H1 (cell line): ENCODE results near the gene TRMT61A. TPM values are rescaled to one million over a fixed set of nuclear protein-coding genes. Genes with fewer than 3 reads are reported as not detected.
A peak's percentile ranks its signal among the peaks of the same experiment; 100 is the strongest.

ENCODE experiments used
- ASH2L ChIP-seq: fragments of 200-600, 300-600 bp; sonication (generic); IDR thresholded peaks from one replicate; pipeline ENCODE4 v1.7.1; 2017; ENCODE audit warnings: low read length
- CBX8 ChIP-seq: fragments of 300-800, 300-1000 bp; sonication (generic); IDR thresholded peaks from 2 replicates; pipeline ENCODE4 v1.7.1; 2016; ENCODE audit warnings: low read depth, low read length, borderline replicate concordance
- CREB1 ChIP-seq: IDR thresholded peaks from 2 replicates; pipeline ENCODE4 v1.6.1; 2012; ENCODE audit warnings: inconsistent platforms
- CTBP2 ChIP-seq: IDR thresholded peaks from 2 replicates; pipeline ENCODE4 v1.7.0; 2011; ENCODE audit warnings: borderline replicate concordance, mild to moderate bottlenecking, moderate library complexity, mixed read lengths, low read length; ENCODE audit not compliant: insufficient read depth, insufficient read length
- GABPA ChIP-seq: IDR thresholded peaks from 2 replicates; pipeline ENCODE4 v1.6.1; 2011; ENCODE audit warnings: mild to moderate bottlenecking, low read length, moderate library complexity, borderline replicate concordance; ENCODE audit not compliant: insufficient read depth
- HDAC2 ChIP-seq, 2 experiments: fragments of 300-600 bp in 1 of 2; sonication (generic) in 1 of 2; IDR thresholded peaks; 2 replicates each; pipeline ENCODE4 v1.6.1; 2011 to 2012; ENCODE audit warnings: low read depth in 2 of 2, low read length in 2 of 2, mild to moderate bottlenecking in 2 of 2, moderate library complexity in 2 of 2, borderline replicate concordance in 1 of 2, inconsistent platforms in 1 of 2
- KDM1A ChIP-seq: fragments of 200-600, 300-600 bp; sonication (generic); IDR thresholded peaks from 2 replicates; pipeline ENCODE4 v1.7.1; 2016; ENCODE audit warnings: mild to moderate bottlenecking, low read length, borderline replicate concordance
- KDM5A ChIP-seq: fragments of 200-600 bp; IDR thresholded peaks from 2 replicates; pipeline ENCODE4 v1.7.1; 2012; ENCODE audit warnings: mild to moderate bottlenecking, low read length, inconsistent platforms, mixed read lengths
- MAFK ChIP-seq: IDR thresholded peaks from 2 replicates; pipeline ENCODE4 v1.6.1; 2012; ENCODE audit warnings: low read depth, mild to moderate bottlenecking, improper control_type of control experiment, low read length
- NRF1 ChIP-seq: IDR thresholded peaks from 2 replicates; pipeline ENCODE4 v1.6.1; 2011; ENCODE audit warnings: mild to moderate bottlenecking, low read depth, low read length, improper control_type of control experiment
- POLR2A ChIP-seq, 2 experiments: IDR thresholded peaks; 1 replicate in 1 of 2; 2 replicates in 1 of 2; pipeline ENCODE4 v1.6.1; 2011; ENCODE audit warnings: low read depth in 2 of 2, low read length in 2 of 2, mild to moderate bottlenecking in 2 of 2; ENCODE audit errors: control extremely low read depth in 1 of 2
- POU5F1 ChIP-seq: IDR thresholded peaks from 2 replicates; pipeline ENCODE4 v1.6.1; 2011; ENCODE audit warnings: low read depth, mild to moderate bottlenecking, low read length, moderate library complexity
- RBBP5 ChIP-seq: IDR thresholded peaks from 2 replicates; pipeline ENCODE4 v1.7.1; 2012; ENCODE audit warnings: low read depth, mild to moderate bottlenecking, inconsistent platforms, low read length, moderate library complexity, borderline replicate concordance
- RFX5 ChIP-seq: IDR thresholded peaks from 2 replicates; pipeline ENCODE4 v1.6.1; 2011; ENCODE audit warnings: low read depth, low read length, improper control_type of control experiment, borderline replicate concordance
- SAP30 ChIP-seq: fragments of 300-600 bp; sonication (generic); IDR thresholded peaks from 2 replicates; pipeline ENCODE4 v1.7.1; 2012; ENCODE audit warnings: low read length, moderate library complexity, mild to moderate bottlenecking, inconsistent platforms; ENCODE audit not compliant: insufficient read depth, insufficient replicate concordance
- SP4 ChIP-seq: IDR thresholded peaks from 2 replicates; pipeline ENCODE4 v1.6.1; 2012; ENCODE audit warnings: low read length, inconsistent platforms
- TCF12 ChIP-seq: IDR thresholded peaks from 2 replicates; pipeline ENCODE4 v1.6.1; 2011; ENCODE audit warnings: low read depth, mild to moderate bottlenecking, low read length
- TEAD4 ChIP-seq: IDR thresholded peaks from 2 replicates; pipeline ENCODE4 v1.6.1; 2012; ENCODE audit warnings: low read depth, low read length, inconsistent platforms, mixed read lengths
- YY1 ChIP-seq: IDR thresholded peaks from 2 replicates; pipeline ENCODE4 v1.6.1; 2011; ENCODE audit warnings: low read depth, mild to moderate bottlenecking, low read length
- polyA plus RNA-seq, 7 experiments: library from polyadenylated mRNA; depleted of rRNA in 3 of 7; stranded (reverse) in 5 of 7; unstranded in 2 of 7; fragments of >200 nt in 5 of 7; fragments of 200-250 nt in 2 of 7; gene quantifications; 1 replicate in 5 of 7; 2 replicates in 1 of 7; 4 replicates in 1 of 7; pipeline versions ENCODE4 v1.2.1 to v1.2.3, GENCODE V29; 2011 to 2013; ENCODE audit warnings: missing spikeins in 2 of 7, mixed read lengths in 2 of 7
- total RNA-seq: library from RNA; stranded (reverse); fragmentation: NEBNext Ultra II Directional; extraction: Animal tissue kit (Norgen Biotek cat#: 25700); gene quantifications from 2 replicates; pipeline ENCODE4 v1.2.1, GENCODE V29; 2021
- TF ChIP-seq, protein P1 (sequence below): IDR thresholded peaks from 2 replicates; pipeline ENCODE4 v1.6.1; 2011; ENCODE audit warnings: low read length, improper control_type of control experiment
- TF ChIP-seq, protein P2 (sequence below): IDR thresholded peaks from 2 replicates; pipeline ENCODE4 v1.6.1; 2012; ENCODE audit warnings: inconsistent platforms
- TF ChIP-seq, protein P3 (sequence below): IDR thresholded peaks from 2 replicates; pipeline ENCODE4 v1.6.1; 2012; ENCODE audit warnings: inconsistent platforms

TRMT61A gene
- total and polyA plus RNA-seq, 2 of the 8 experiments (the other 6 are each of a cell fraction or from before 2014, with no cell fraction given) = 15.8 to 19.0 TPM

DNA sequence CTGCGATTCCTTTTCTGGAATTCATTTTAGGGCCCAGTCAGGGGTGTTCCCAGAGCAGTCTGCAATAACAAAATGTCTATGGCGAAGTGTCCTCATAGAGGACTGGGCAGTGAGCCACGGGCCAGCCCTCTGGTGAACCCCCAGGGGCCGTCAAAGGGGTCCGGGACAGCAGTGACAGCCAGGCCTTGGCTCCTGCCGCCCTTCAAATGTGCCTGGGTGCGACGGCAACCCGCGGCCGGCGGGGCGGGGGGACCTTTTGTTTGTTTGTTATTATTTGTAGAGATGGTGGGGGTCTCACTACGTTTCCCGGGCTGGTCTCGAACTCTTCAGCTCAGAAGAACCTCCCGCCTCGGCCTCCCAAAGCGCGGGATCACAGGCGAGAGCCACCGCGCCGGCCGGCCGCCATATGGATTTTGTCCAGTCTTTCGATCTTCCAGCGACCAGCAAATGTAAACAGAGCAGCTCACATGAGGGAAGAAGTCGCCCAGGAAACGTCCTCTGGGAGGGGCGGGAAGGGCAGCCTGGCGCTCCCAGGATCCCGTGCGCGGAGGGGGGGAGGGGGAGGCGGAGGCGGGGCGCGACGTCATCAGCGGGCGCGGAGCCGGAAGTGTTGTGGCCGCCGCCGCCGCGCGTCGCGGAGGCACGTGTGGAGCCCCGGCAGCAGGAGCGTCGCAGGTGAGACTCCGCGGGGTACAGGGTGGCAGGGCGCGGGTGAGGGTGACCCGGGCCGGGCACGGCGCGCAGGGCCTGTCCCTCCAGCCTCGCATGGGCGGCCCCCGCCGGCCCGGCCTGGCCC is at the start of gene TRMT61A (continued):
- TF ChIP-seq, protein P1, sequence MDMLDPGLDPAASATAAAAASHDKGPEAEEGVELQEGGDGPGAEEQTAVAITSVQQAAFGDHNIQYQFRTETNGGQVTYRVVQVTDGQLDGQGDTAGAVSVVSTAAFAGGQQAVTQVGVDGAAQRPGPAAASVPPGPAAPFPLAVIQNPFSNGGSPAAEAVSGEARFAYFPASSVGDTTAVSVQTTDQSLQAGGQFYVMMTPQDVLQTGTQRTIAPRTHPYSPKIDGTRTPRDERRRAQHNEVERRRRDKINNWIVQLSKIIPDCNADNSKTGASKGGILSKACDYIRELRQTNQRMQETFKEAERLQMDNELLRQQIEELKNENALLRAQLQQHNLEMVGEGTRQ = no peak; the same call in 1 of the 2 replicates
- no peak for TF ChIP-seq CBX8
- TF ChIP-seq TCF12 = no peak
- TF ChIP-seq, protein P2, sequence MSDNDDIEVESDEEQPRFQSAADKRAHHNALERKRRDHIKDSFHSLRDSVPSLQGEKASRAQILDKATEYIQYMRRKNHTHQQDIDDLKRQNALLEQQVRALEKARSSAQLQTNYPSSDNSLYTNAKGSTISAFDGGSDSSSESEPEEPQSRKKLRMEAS = peak; percentile 96
- TF ChIP-seq POLR2A (IDR thresholded peaks at IDR 0.05; ENCODE audit: control extremely low read depth in 1 of 2, low read depth in 2 of 2, low read length in 2 of 2) = peak in 1 of 2 experiments; percentile 59; a peak in 1 of 3 replicates
- no peak for TF ChIP-seq POU5F1
- TF ChIP-seq RBBP5 = 0 out of 2 replicates have a peak, but pooled peaks have one; percentile 56
- TF ChIP-seq CTBP2 = no peak
- no peak for TF ChIP-seq NRF1
- TF ChIP-seq SP4 = no peak
- 0 out of 2 replicates have a peak, but pooled peaks have one; percentile 11 for TF ChIP-seq YY1
- TF ChIP-seq, protein P3, sequence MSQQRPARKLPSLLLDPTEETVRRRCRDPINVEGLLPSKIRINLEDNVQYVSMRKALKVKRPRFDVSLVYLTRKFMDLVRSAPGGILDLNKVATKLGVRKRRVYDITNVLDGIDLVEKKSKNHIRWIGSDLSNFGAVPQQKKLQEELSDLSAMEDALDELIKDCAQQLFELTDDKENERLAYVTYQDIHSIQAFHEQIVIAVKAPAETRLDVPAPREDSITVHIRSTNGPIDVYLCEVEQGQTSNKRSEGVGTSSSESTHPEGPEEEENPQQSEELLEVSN = 0 out of 2 replicates have a peak, but pooled peaks have one; percentile 49
- TF ChIP-seq TEAD4 = no peak
- TF ChIP-seq SAP30 = no peak
- TF ChIP-seq KDM5A = 0 out of 2 replicates have a peak, but pooled peaks have one; percentile 27
- peak; percentile 94 for TF ChIP-seq CREB1
- 0 out of 4 replicates have a peak, but pooled peaks of 1 of the 2 experiments have one; percentile 89 for TF ChIP-seq HDAC2 (IDR thresholded peaks at IDR 0.05; ENCODE audit: borderline replicate concordance in 1 of 2, low read depth in 2 of 2, low read length in 2 of 2)
- TF ChIP-seq MAFK = no peak
- TF ChIP-seq ASH2L = peak; percentile 22
- no peak for TF ChIP-seq RFX5
- no peak for TF ChIP-seq KDM1A
- no peak for TF ChIP-seq GABPA
